GM13976 (cell line): ENCODE results near the gene CASP9.
"Not testable (repeated sequence)": the region's sequence is repeated elsewhere in the genome, so short reads cannot be mapped to it uniquely, and the experiment has no call there.

ENCODE experiments used
- DNase-seq: peaks from one replicate; pipeline ENCODE4 v3.0.0; 2012; ENCODE audit warnings: low spot score
- in situ Hi-C: fragments of 300-500 bp; cut with MboI; formaldehyde crosslinking; loops from one replicate; pipeline ENCODE4 v1.12.0; 2022; ENCODE audit warnings: low sequenced_read_pairs, mixed read lengths, inconsistent platforms; ENCODE audit not compliant: unreplicated experiment
- TF ChIP-seq, protein P1 (sequence below): IDR thresholded peaks from 2 replicates; pipeline ENCODE4 v1.5.1; 2012; ENCODE audit warnings: borderline replicate concordance, mild to moderate bottlenecking; ENCODE audit not compliant: insufficient read depth; ENCODE audit errors: extremely low read depth, missing control alignments, control extremely low read depth

The CASP9 gene

DNA sequence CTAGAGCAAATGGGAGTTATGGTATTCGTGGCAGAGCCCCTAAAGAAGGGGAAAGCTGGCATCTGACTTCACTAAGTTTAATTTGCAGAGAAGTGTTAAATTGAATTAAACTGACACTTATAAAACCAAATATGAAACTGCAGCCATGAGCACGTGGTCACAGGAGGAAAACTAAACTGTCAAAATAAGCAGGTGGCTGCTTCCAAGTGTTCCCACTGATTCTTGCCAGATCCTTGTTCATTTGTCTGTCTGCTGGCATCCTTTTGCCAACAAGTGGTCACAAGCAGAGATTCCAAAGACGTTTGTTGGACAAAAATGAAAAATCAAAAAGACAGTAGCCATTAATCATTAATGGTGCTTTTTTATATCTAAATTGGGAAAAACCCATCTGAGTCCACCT, 54.7 kb downstream of the CASP9 start:
- TF ChIP-seq, protein P1, sequence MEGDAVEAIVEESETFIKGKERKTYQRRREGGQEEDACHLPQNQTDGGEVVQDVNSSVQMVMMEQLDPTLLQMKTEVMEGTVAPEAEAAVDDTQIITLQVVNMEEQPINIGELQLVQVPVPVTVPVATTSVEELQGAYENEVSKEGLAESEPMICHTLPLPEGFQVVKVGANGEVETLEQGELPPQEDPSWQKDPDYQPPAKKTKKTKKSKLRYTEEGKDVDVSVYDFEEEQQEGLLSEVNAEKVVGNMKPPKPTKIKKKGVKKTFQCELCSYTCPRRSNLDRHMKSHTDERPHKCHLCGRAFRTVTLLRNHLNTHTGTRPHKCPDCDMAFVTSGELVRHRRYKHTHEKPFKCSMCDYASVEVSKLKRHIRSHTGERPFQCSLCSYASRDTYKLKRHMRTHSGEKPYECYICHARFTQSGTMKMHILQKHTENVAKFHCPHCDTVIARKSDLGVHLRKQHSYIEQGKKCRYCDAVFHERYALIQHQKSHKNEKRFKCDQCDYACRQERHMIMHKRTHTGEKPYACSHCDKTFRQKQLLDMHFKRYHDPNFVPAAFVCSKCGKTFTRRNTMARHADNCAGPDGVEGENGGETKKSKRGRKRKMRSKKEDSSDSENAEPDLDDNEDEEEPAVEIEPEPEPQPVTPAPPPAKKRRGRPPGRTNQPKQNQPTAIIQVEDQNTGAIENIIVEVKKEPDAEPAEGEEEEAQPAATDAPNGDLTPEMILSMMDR: no peak
- no peak for DNase-seq
- in situ Hi-C loops: no loop called here

GRCh38 chr1:15468145-15468544, 55.9 kb downstream of the CASP9 start:
- in situ Hi-C loops: no loop called here
- no peak for DNase-seq
- TF ChIP-seq, protein P1: no peak

GRCh38 chr1:15466955-15467625, 56.9 kb downstream of the CASP9 start:
- in situ Hi-C loops, DNase-seq: not testable (repeated sequence)

- TF ChIP-seq, protein P1: no peak
- in situ Hi-C loops: no loop called here
- no peak for DNase-seq
These were observed 58.3 kb downstream of the CASP9 start for GRCh38 chr1:15465674-15466073.

DNA sequence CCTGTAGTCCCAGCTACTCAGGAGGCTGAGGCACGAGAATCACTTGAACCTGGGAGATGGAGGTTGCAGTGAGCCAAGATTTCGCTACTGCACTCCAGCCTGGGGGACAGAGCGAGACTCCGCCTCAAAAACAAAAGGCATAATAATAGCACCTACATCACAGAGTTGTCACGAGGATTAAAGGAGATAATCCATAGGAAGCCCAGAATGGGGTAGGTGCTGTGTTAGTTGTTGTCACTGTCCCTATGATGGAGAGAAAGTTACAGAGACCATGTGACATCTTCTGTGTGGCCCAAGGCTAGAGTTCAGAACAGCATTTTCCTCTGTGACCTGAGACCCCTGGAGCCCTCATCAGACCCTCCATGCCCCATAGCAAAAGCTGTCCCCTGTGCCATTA, 60.1 kb downstream of the CASP9 start:
- in situ Hi-C loops, DNase-seq: not testable (repeated sequence)

GRCh38 chr1:15463064-15463800, 60.8 kb downstream of the CASP9 start:
- DNase-seq, in situ Hi-C loops: not testable (repeated sequence)

GRCh38 chr1:15460708-15461095, 63.3 kb downstream of the CASP9 start:
- in situ Hi-C loops: no loop called here
- TF ChIP-seq, protein P1: no peak
- DNase-seq: no peak

DNA sequence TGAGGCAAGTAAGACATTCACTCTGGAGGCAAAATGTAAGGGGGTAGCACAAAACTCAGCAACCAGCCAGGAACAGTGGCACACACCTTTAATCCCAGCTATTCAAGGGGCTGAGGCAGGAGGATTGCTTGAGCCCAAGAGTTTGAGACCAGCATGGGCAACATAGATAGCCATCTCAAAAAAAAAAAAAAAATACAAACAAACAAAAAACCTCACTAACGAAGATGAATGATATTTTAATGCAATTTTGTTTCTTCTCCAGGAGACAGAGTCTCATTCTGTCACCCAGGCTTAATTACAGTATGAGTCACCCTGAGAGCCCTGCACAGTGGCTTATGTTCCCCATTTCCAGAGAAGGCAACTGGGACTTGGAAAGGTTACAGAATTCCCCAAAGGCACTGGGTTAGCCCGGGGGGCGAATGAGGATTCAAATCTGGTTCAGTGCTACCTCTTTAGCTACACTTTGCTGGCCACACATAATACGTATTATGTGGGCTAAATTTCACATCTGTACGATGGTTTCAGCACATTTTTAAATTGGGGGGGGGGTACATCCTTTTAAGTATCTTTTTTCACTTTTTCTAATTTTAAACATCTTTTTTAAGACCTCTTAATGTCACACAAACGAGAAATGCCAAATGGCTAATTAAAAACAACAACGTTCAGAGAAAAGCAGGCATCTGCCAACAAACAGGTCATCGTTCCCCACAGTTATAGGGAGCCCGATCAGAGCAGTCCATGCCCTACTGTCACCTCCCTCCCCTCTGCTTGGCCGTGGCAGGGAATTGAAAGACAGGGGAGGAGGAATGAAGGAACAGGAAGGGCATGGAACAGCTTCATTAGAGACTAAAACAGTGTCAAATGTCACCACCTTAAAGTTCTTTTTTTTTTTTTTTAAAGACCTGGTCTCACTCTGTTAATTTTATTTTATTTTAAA, 64.0 kb downstream of the CASP9 start:
- TF ChIP-seq, protein P1: no peak
- in situ Hi-C loops: no loop called here
- no peak for DNase-seq

- DNase-seq, in situ Hi-C loops: not testable (repeated sequence)
These were observed 65.6 kb downstream of the CASP9 start for GRCh38 chr1:15458388-15458787.
